Suprapubic skin (tissue), 3 donors: Measurements from ENCODE around the gene COPS7A.

Source experiments
- EP300 ChIP-seq: sonication (generic); formaldehyde crosslinking; IDR thresholded peaks from one replicate; pipeline ENCODE4 v1.6.1; 2017; ENCODE audit warnings: antibody characterized with exemption
- POLR2A ChIP-seq, 2 donors: fragments of 450-650 bp; IDR thresholded peaks; one replicate each; pipeline ENCODE4 v1.6.1; 2017; ENCODE audit warnings: antibody characterized with exemption in 2 of 2, mild to moderate bottlenecking in 2 of 2, moderate library complexity in 2 of 2
- TF ChIP-seq, protein P1 (sequence below), 2 donors: fragments of 200-600 bp in 1 of 2; fragments of 450-650 bp in 1 of 2; sonication (generic) in 1 of 2; IDR thresholded peaks; one replicate each; pipeline ENCODE4 v1.5.1; 2016 to 2019; ENCODE audit warnings: antibody characterized with exemption in 2 of 2, mild to moderate bottlenecking in 1 of 2, moderate library complexity in 1 of 2

DNA sequence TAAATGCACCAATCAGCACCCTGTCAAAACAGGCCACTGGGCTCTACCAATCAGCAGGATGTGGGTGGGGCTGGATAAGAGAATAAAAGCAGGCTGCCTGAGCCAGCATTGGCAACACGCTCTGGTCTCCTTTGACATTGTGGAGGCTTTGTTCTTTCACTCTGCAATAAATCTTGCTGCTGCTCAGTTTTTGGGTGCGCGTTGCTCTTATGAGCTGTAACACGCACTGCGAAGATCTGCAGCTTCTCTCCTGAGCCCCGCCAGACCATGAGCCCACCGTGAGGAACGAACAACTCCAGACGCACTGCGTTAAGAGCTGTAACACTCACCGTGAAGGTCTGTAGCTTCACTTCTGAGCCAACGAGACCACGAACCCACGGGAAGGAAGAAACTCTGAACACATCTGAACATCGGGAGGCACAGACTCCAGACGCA is 14.9 kb upstream of the COPS7A start:
- no peak for TF ChIP-seq POLR2A (IDR thresholded peaks at IDR 0.05)
- TF ChIP-seq, protein P1, sequence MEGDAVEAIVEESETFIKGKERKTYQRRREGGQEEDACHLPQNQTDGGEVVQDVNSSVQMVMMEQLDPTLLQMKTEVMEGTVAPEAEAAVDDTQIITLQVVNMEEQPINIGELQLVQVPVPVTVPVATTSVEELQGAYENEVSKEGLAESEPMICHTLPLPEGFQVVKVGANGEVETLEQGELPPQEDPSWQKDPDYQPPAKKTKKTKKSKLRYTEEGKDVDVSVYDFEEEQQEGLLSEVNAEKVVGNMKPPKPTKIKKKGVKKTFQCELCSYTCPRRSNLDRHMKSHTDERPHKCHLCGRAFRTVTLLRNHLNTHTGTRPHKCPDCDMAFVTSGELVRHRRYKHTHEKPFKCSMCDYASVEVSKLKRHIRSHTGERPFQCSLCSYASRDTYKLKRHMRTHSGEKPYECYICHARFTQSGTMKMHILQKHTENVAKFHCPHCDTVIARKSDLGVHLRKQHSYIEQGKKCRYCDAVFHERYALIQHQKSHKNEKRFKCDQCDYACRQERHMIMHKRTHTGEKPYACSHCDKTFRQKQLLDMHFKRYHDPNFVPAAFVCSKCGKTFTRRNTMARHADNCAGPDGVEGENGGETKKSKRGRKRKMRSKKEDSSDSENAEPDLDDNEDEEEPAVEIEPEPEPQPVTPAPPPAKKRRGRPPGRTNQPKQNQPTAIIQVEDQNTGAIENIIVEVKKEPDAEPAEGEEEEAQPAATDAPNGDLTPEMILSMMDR (IDR thresholded peaks at IDR 0.05), result no peak
- TF ChIP-seq EP300, result no peak
